Measurements from ENCODE around the gene C6orf15. TPM values are rescaled to one million over a fixed set of nuclear protein-coding genes. Genes with fewer than 3 reads are reported as not detected.
A peak's percentile ranks its signal among the peaks of the same experiment; 100 is the strongest.

The C6orf15 gene
- total RNA-seq, 1 donor from 2014 or later, result not detected

DNA sequence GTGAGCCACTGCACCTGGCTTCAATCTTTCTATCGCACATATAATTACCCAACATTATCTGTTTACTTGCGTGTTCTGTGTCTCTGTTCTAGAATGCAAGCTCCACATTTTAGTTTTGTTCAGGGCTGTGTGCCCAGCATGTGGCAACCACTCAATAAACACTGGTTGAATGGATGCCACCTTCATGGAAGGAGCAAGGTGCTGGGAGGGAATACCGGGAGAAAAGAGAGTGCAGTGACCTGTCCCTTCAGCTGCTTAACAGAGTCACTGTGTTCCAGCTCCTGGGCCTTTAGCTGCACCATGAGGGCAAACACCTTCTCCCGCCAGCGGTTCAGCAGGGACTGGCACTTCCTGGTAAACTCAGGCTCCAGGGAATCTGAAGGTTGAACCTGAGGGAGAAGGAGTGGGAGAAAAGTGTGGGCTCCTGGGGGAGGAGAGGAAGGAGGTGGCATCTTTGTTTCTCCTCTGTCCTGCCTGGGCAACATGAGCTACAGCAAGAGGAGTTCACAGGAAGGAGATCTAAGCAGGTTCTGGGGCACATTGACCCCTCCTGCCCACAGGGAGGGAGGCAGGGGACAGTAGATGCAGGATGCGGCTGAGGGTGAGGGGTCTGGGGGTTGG, 37.6 kb upstream of the C6orf15 start:
- H3K4me1 ChIP-seq (ENCODE audit: control insufficient read depth in 3 of 3, insufficient read depth in 3 of 3, low read length in 3 of 3), result no peaks in the 10 kb centered on the region
- H3K27ac ChIP-seq (ENCODE audit: low read depth, low read length), result no peak overlapping the region
- no peak overlapping the region for H3K4me3 ChIP-seq (ENCODE audit: low read length in 3 of 3)
- H3K36me3 ChIP-seq (ENCODE audit: control insufficient read depth in 3 of 3, insufficient read depth in 3 of 3, low read length in 3 of 3), result peaks cover 33 to 57% (median 35%) of the 10 kb centered on the region in 3 donors
- no peaks in the 10 kb centered on the region for H3K9me3 ChIP-seq (ENCODE audit: control insufficient read depth in 3 of 3, low read length in 3 of 3)
- H3K27me3 ChIP-seq (ENCODE audit: control insufficient read depth in 3 of 3, insufficient read depth in 3 of 3, low read length in 3 of 3), result no peaks in the 10 kb centered on the region
- no peak overlapping the region for H3K9ac ChIP-seq (ENCODE audit: low read depth in 1 of 3, low read length in 3 of 3)

- H3K27ac ChIP-seq (ENCODE audit: low read depth, low read length), result no peak overlapping the region
- no peak overlapping the region for H3K9ac ChIP-seq (ENCODE audit: low read depth in 1 of 3, low read length in 3 of 3)
- H3K27me3 ChIP-seq (ENCODE audit: control insufficient read depth in 3 of 3, insufficient read depth in 3 of 3, low read length in 3 of 3), result no peaks in the 10 kb centered on the region
- peaks cover 0 to 12% (median 0%) of the 10 kb centered on the region in 3 donors for H3K4me1 ChIP-seq (ENCODE audit: control insufficient read depth in 3 of 3, insufficient read depth in 3 of 3, low read length in 3 of 3)
- H3K36me3 ChIP-seq (ENCODE audit: control insufficient read depth in 3 of 3, insufficient read depth in 3 of 3, low read length in 3 of 3), result peaks cover 29 to 44% (median 44%) of the 10 kb centered on the region in 3 donors
- H3K4me3 ChIP-seq (ENCODE audit: low read length in 3 of 3), result no peak overlapping the region
- no peaks in the 10 kb centered on the region for H3K9me3 ChIP-seq (ENCODE audit: control insufficient read depth in 3 of 3, low read length in 3 of 3)
Observed at GRCh38 chr6:31145386-31145785, 33.0 kb upstream of the C6orf15 start.

GRCh38 chr6:31144970-31145340, 32.6 kb upstream of the C6orf15 start:
- Histone ChIP-seq H3K4me3 (ENCODE audit: low read length in 3 of 3) (no peak overlapping the region), H3K9ac (ENCODE audit: low read depth in 1 of 3, low read length in 3 of 3) (no peak overlapping the region), H3K36me3 (ENCODE audit: control insufficient read depth in 3 of 3, insufficient read depth in 3 of 3, low read length in 3 of 3) (peaks cover 25 to 40% (median 39%) of the 10 kb centered on the region in 3 donors), H3K27me3 (ENCODE audit: control insufficient read depth in 3 of 3, insufficient read depth in 3 of 3, low read length in 3 of 3) (no peaks in the 10 kb centered on the region), H3K4me1 (ENCODE audit: control insufficient read depth in 3 of 3, insufficient read depth in 3 of 3, low read length in 3 of 3) (peaks cover 0 to 12% (median 0%) of the 10 kb centered on the region in 3 donors), H3K27ac (ENCODE audit: low read depth, low read length) (no peak overlapping the region), H3K9me3 (ENCODE audit: control insufficient read depth in 3 of 3, low read length in 3 of 3) (no peaks in the 10 kb centered on the region)

- no peaks in the 10 kb centered on the region for H3K9me3 ChIP-seq (ENCODE audit: control insufficient read depth in 3 of 3, low read length in 3 of 3)
- H3K27ac ChIP-seq (ENCODE audit: low read depth, low read length), result no peak overlapping the region
- H3K4me3 ChIP-seq (ENCODE audit: low read length in 3 of 3), result no peak overlapping the region
- H3K9ac ChIP-seq (ENCODE audit: low read depth in 1 of 3, low read length in 3 of 3), result no peak overlapping the region
- H3K36me3 ChIP-seq (ENCODE audit: control insufficient read depth in 3 of 3, insufficient read depth in 3 of 3, low read length in 3 of 3), result peaks cover 21 to 37% (median 36%) of the 10 kb centered on the region in 3 donors
- peaks cover 0 to 14% (median 0%) of the 10 kb centered on the region in 3 donors for H3K4me1 ChIP-seq (ENCODE audit: control insufficient read depth in 3 of 3, insufficient read depth in 3 of 3, low read length in 3 of 3)
- no peaks in the 10 kb centered on the region for H3K27me3 ChIP-seq (ENCODE audit: control insufficient read depth in 3 of 3, insufficient read depth in 3 of 3, low read length in 3 of 3)
Observed at GRCh38 chr6:31144296-31144969, 32.1 kb upstream of the C6orf15 start.

- H3K4me3 ChIP-seq (ENCODE audit: low read length in 3 of 3), result no peak overlapping the region
- H3K4me1 ChIP-seq (ENCODE audit: control insufficient read depth in 3 of 3, insufficient read depth in 3 of 3, low read length in 3 of 3), result peaks cover 0 to 14% (median 0%) of the 10 kb centered on the region in 3 donors
- peaks cover 18 to 33% (median 28%) of the 10 kb centered on the region in 3 donors for H3K36me3 ChIP-seq (ENCODE audit: control insufficient read depth in 3 of 3, insufficient read depth in 3 of 3, low read length in 3 of 3)
- H3K27ac ChIP-seq (ENCODE audit: low read depth, low read length), result no peak overlapping the region
- H3K9ac ChIP-seq (ENCODE audit: low read depth in 1 of 3, low read length in 3 of 3), result no peak overlapping the region
- H3K27me3 ChIP-seq (ENCODE audit: control insufficient read depth in 3 of 3, insufficient read depth in 3 of 3, low read length in 3 of 3), result no peaks in the 10 kb centered on the region
- H3K9me3 ChIP-seq (ENCODE audit: control insufficient read depth in 3 of 3, low read length in 3 of 3), result no peaks in the 10 kb centered on the region
Observed at GRCh38 chr6:31143148-31143547, 30.8 kb upstream of the C6orf15 start.

DNA sequence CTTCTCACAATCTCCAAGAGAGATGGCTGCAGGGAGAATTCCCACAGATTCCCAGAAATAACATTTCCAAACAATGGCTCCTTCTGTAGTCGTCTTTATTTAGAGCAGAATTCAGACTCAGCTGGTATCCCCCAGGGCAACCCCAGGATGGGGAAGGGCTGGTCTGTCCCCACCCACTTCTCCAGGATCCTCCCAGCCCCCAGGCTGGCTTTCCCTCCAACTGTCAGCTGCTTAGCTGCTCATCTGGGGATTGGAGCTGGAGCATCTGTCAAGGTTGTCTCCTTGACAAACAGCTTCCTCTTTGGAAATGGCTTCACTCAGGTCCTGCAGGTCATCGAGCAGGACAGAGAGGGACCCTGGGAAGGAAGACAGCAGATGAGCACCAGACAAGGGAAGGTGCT, 30.0 kb upstream of the C6orf15 start:
- no peak overlapping the region for H3K9ac ChIP-seq (ENCODE audit: low read depth in 1 of 3, low read length in 3 of 3)
- no peak overlapping the region for H3K27ac ChIP-seq (ENCODE audit: low read depth, low read length)

GRCh38 chr6:31140643-31141042, 28.3 kb upstream of the C6orf15 start:
- peaks cover 0 to 4% (median 0%) of the 10 kb centered on the region in 3 donors for H3K27me3 ChIP-seq (ENCODE audit: control insufficient read depth in 3 of 3, insufficient read depth in 3 of 3, low read length in 3 of 3)
- no peak overlapping the region for H3K27ac ChIP-seq (ENCODE audit: low read depth, low read length)
- H3K4me3 ChIP-seq (ENCODE audit: low read length in 3 of 3), result no peak overlapping the region
- H3K36me3 ChIP-seq (ENCODE audit: control insufficient read depth in 3 of 3, insufficient read depth in 3 of 3, low read length in 3 of 3), result peaks cover 17 to 28% (median 23%) of the 10 kb centered on the region in 3 donors
- peaks cover 0 to 18% (median 4%) of the 10 kb centered on the region in 3 donors for H3K4me1 ChIP-seq (ENCODE audit: control insufficient read depth in 3 of 3, insufficient read depth in 3 of 3, low read length in 3 of 3)
- H3K9me3 ChIP-seq (ENCODE audit: control insufficient read depth in 3 of 3, low read length in 3 of 3), result no peaks in the 10 kb centered on the region
- H3K9ac ChIP-seq (ENCODE audit: low read depth in 1 of 3, low read length in 3 of 3), result no peak overlapping the region

More for the DNA sequence above, 30.0 kb upstream of the C6orf15 start:
- H3K4me1 ChIP-seq (ENCODE audit: control insufficient read depth in 3 of 3, insufficient read depth in 3 of 3, low read length in 3 of 3), result peaks cover 0 to 18% (median 4%) of the 10 kb centered on the region in 3 donors
- no peaks in the 10 kb centered on the region for H3K9me3 ChIP-seq (ENCODE audit: control insufficient read depth in 3 of 3, low read length in 3 of 3)
- H3K27me3 ChIP-seq (ENCODE audit: control insufficient read depth in 3 of 3, insufficient read depth in 3 of 3, low read length in 3 of 3), result peaks cover 0 to 4% (median 0%) of the 10 kb centered on the region in 3 donors
- H3K36me3 ChIP-seq (ENCODE audit: control insufficient read depth in 3 of 3, insufficient read depth in 3 of 3, low read length in 3 of 3), result peaks cover 18 to 31% (median 25%) of the 10 kb centered on the region in 3 donors
- no peak overlapping the region for H3K4me3 ChIP-seq (ENCODE audit: low read length in 3 of 3)

DNA sequence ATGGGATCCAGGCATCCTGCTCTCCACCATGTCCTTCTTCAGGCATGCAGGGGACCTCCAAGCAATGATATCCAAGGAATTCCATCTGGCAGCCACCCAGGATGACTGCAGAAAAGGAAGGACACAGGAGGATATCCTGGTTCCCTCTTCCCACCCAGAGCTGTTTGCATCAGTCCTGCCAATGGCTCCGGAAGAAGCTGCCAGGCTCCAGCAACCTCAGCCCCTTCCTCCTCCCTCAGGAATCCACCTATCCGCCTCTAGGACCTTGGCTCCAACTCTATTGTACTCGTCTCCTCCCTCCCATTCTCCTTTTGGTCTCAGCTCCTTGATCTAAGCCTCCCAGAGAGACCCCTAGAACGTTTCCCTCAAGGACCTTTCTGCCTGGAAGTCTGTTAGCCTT, 27.2 kb upstream of the C6orf15 start:
- peaks cover 13 to 21% (median 14%) of the 10 kb centered on the region in 3 donors for H3K36me3 ChIP-seq (ENCODE audit: control insufficient read depth in 3 of 3, insufficient read depth in 3 of 3, low read length in 3 of 3)
- H3K9me3 ChIP-seq (ENCODE audit: control insufficient read depth in 3 of 3, low read length in 3 of 3), result no peaks in the 10 kb centered on the region
- H3K4me3 ChIP-seq (ENCODE audit: low read length in 3 of 3), result no peak overlapping the region
- H3K9ac ChIP-seq (ENCODE audit: low read depth in 1 of 3, low read length in 3 of 3), result no peak overlapping the region
- H3K4me1 ChIP-seq (ENCODE audit: control insufficient read depth in 3 of 3, insufficient read depth in 3 of 3, low read length in 3 of 3), result peaks cover 0 to 18% (median 4%) of the 10 kb centered on the region in 3 donors
- H3K27me3 ChIP-seq (ENCODE audit: control insufficient read depth in 3 of 3, insufficient read depth in 3 of 3, low read length in 3 of 3), result peaks cover 0 to 4% (median 0%) of the 10 kb centered on the region in 3 donors
- H3K27ac ChIP-seq (ENCODE audit: low read depth, low read length), result no peak overlapping the region

DNA sequence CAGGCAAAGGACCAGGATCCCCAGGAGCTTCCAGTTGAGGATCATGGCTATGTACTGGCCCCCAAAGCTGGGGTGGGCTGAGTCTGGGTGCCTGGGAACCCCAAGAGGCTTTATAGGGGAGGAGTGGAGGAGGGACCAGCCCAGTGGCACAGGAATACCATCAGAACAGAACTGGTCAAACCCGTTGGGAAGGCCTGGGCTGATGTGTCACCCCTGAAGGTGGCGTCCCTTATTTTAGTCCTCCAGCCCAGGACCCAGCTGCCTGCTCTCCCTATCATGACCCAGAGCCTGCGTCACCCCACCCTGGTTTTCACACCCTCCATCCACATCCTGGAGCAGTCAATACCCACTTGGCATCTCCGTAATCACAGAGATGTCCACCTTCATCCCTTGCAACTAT, 26.6 kb upstream of the C6orf15 start, which contains the start of gene PSORS1C2:
PSORS1C2 (minus strand) TSS at position 85 of the 400 bp plus-strand sequence; CDS start at position 45, 40 bp downstream.
- no peak within 1 kb of the TSS for H3K4me3 ChIP-seq (ENCODE audit: low read length in 3 of 3)
- peaks cover 0 to 4% (median 0%) of the 10 kb centered on the region in 3 donors for H3K27me3 ChIP-seq (ENCODE audit: control insufficient read depth in 3 of 3, insufficient read depth in 3 of 3, low read length in 3 of 3)
- H3K27ac ChIP-seq (ENCODE audit: low read depth, low read length), result no peak within 1 kb of the TSS
- peak within 1 kb of the TSS in 1 of 3 donors; percentile 0 for H3K9ac ChIP-seq (ENCODE audit: low read depth in 1 of 3, low read length in 3 of 3)
- no peaks in the 10 kb centered on the region for H3K9me3 ChIP-seq (ENCODE audit: control insufficient read depth in 3 of 3, low read length in 3 of 3)
- H3K36me3 ChIP-seq (ENCODE audit: control insufficient read depth in 3 of 3, insufficient read depth in 3 of 3, low read length in 3 of 3), result peaks cover 10 to 15% (median 12%) of the 10 kb centered on the region in 3 donors
- H3K4me1 ChIP-seq (ENCODE audit: control insufficient read depth in 3 of 3, insufficient read depth in 3 of 3, low read length in 3 of 3), result peaks cover 0 to 18% (median 4%) of the 10 kb centered on the region in 3 donors

DNA sequence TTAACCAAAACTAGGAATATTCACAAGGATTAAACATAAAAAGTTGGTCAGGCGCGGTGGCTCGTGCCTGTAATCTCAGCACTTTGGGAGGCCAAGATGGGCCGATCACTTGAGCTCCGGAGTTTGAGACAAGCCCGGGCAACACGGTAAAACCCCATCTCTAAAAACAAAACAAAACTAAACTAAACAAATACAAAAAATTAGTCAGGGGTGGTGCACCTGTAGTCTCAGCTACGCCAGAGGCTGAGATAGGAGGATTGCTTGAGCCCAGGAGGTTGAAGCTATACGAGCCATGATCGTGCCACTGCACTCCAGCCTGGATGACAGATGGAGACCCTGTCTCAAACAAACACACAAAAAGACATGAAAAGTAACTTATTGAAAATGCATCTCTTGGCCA, 23.3 kb upstream of the C6orf15 start:
- H3K36me3 ChIP-seq (ENCODE audit: control insufficient read depth in 3 of 3, insufficient read depth in 3 of 3, low read length in 3 of 3), result no peaks in the 10 kb centered on the region
- peaks cover 0 to 4% (median 3%) of the 10 kb centered on the region in 3 donors for H3K27me3 ChIP-seq (ENCODE audit: control insufficient read depth in 3 of 3, insufficient read depth in 3 of 3, low read length in 3 of 3)
- no peak overlapping the region for H3K27ac ChIP-seq (ENCODE audit: low read depth, low read length)
- H3K9ac ChIP-seq (ENCODE audit: low read depth in 1 of 3, low read length in 3 of 3), result no peak overlapping the region
- no peaks in the 10 kb centered on the region for H3K9me3 ChIP-seq (ENCODE audit: control insufficient read depth in 3 of 3, low read length in 3 of 3)
- no peak overlapping the region for H3K4me3 ChIP-seq (ENCODE audit: low read length in 3 of 3)
- H3K4me1 ChIP-seq (ENCODE audit: control insufficient read depth in 3 of 3, insufficient read depth in 3 of 3, low read length in 3 of 3), result peaks cover 0 to 6% (median 4%) of the 10 kb centered on the region in 3 donors

All from skeletal muscle tissue (tissue), 4 donors.